PC-3 (cell line): Measurements from ENCODE around the gene PRRC2B. TPM values are rescaled to one million over a fixed set of nuclear protein-coding genes. Genes with fewer than 3 reads are reported as not detected.

ENCODE experiments used
- ATAC-seq: fragments of 200-7000 bp; cut with Tn5 transposase; 2 replicates; pipeline ENCODE4 v1.9.1; 2020; ENCODE audit warnings: mild to moderate bottlenecking, moderate library complexity
- BruUV-seq: library from RNA; stranded (reverse); fragments of 400-500 nt; replicated peaks from 2 replicates; lab custom pipeline; 2021; lab: Mats Ljungman, UMichigan
- CTCF ChIA-PET: fragments of 300-600 bp; sonication (Branson Sonifier 250); formaldehyde crosslinking; loops from one replicate; lab custom pipeline; 2022; ENCODE audit warnings: antibody characterized with exemption; lab: Charles Lee
- POLR2A ChIA-PET: fragments of 300-600 bp; sonication (Branson Sonifier 250); formaldehyde crosslinking; loops from one replicate; lab custom pipeline; 2022; ENCODE audit warnings: antibody characterized with exemption; ENCODE audit not compliant: unreplicated experiment; lab: Charles Lee
- DNase-seq: peaks from one replicate; pipeline ENCODE4 v3.0.0-alpha.2; 2015
- H2AFZ ChIP-seq: fragments of 300-600 bp; sonication (generic); 2 replicates; pipeline ENCODE4 v1.6.0; 2016; ENCODE audit warnings: antibody characterized with exemption, low read length
- H3F3A ChIP-seq: fragments of 300-600 bp; sonication (generic); one replicate; pipeline ENCODE4 v1.6.0; 2017; ENCODE audit warnings: antibody characterized with exemption, low read length, control low read depth, mild to moderate bottlenecking; ENCODE audit not compliant: unreplicated experiment
- H3K27ac ChIP-seq: fragments of 300-600 bp; sonication (generic); 2 replicates; pipeline ENCODE4 v1.5.1; 2016; ENCODE audit warnings: mild to moderate bottlenecking, low read length
- H3K27me3 ChIP-seq: fragments of 300-600 bp; sonication (generic); 2 replicates; pipeline ENCODE4 v1.6.1; 2016; ENCODE audit warnings: low read length, mixed read lengths
- H3K36me3 ChIP-seq: fragments of 300-600 bp; sonication (generic); 2 replicates; pipeline ENCODE4 v1.6.1; 2016; ENCODE audit warnings: low read depth, mixed run types, low read length, mixed read lengths
- H3K4me1 ChIP-seq: fragments of 300-600 bp; sonication (generic); 2 replicates; pipeline ENCODE4 v1.5.1; 2016; ENCODE audit warnings: low read length; ENCODE audit not compliant: insufficient read depth
- H3K4me2 ChIP-seq: fragments of 300-600 bp; sonication (generic); 2 replicates; pipeline ENCODE4 v1.6.0; 2016; ENCODE audit warnings: low read length
- H3K4me3 ChIP-seq: fragments of 300-600 bp; sonication (generic); 2 replicates; pipeline ENCODE4 v1.5.1; 2016; ENCODE audit warnings: mild to moderate bottlenecking, low read length, mixed read lengths
- H3K79me2 ChIP-seq: fragments of 300-600 bp; sonication (generic); 2 replicates; pipeline ENCODE4 v1.6.1; 2017; ENCODE audit warnings: low read length, mixed read lengths
- H3K9ac ChIP-seq: fragments of 300-600 bp; sonication (generic); 2 replicates; pipeline ENCODE4 v1.6.0; 2016; ENCODE audit warnings: mild to moderate bottlenecking, low read length
- H3K9me2 ChIP-seq: fragments of 300-600 bp; sonication (generic); replicated peaks from 2 replicates; pipeline ENCODE4 v1.6.1; 2016; ENCODE audit warnings: mixed run types, low read length, mixed read lengths
- H3K9me3 ChIP-seq: fragments of 300-600 bp; sonication (generic); 2 replicates; pipeline ENCODE4 v1.6.1; 2016; ENCODE audit warnings: low read length, mixed read lengths
- H4K20me1 ChIP-seq: fragments of 300-600 bp; sonication (generic); 2 replicates; pipeline ENCODE4 v1.6.1; 2016; ENCODE audit warnings: low read length, mixed read lengths
- CTCF ChIP-seq: fragments of 300-600 bp; sonication (generic); conservative IDR thresholded peaks from 2 replicates; pipeline ENCODE4 v1.5.1; 2017; ENCODE audit warnings: antibody characterized with exemption, low read depth, mild to moderate bottlenecking, low read length
- EZH2 ChIP-seq: fragments of 300-600 bp; sonication (generic); IDR thresholded peaks from one replicate; pipeline ENCODE4 v1.6.1; 2017; ENCODE audit warnings: antibody characterized with exemption, mild to moderate bottlenecking, low read length; ENCODE audit not compliant: unreplicated experiment
- EZH2phosphoT487 ChIP-seq: fragments of 300-600 bp; sonication (generic); IDR thresholded peaks from 2 replicates; pipeline ENCODE4 v1.6.1; 2018; ENCODE audit warnings: mild to moderate bottlenecking, antibody characterized with exemption, low read length, borderline replicate concordance
- intact Hi-C: fragments of 100-400 bp; cut with micrococcal nuclease; formaldehyde crosslinking; loops from 2 replicates; pipeline ENCODE4 v1.9.0; 2023
- total RNA-seq: library from RNA; depleted of rRNA; stranded (reverse); fragments of >200 nt; gene quantifications from 2 replicates; pipeline ENCODE4 v1.2.3, GENCODE V29; 2014

Gene PRRC2B
- total RNA-seq, 1 experiment from 2014 or later: 46.9 TPM

GRCh38 chr9:131525643-131526565 is 132.0 kb downstream of the PRRC2B start:
- H3K9me3 ChIP-seq: no peaks in the 10 kb centered on the region
- no peak for ATAC-seq
- ChIA-PET CTCF (no interaction called here), POLR2A (no interaction called here)
- H3K27me3 ChIP-seq: no peaks in the 10 kb centered on the region
- no peaks in the 10 kb centered on the region for H3K9me2 ChIP-seq
- H3K4me2 ChIP-seq: no peak overlapping the region
- peaks cover 7% of the 10 kb centered on the region; the same call in 1 of the 2 replicates for H3K4me1 ChIP-seq
- intact Hi-C loops: no loop called here
- no peaks in the 10 kb centered on the region for H3F3A ChIP-seq
- BruUV-seq: no TSS peak
- no peak overlapping the region for H3K9ac ChIP-seq
- H3K27ac ChIP-seq: no peak overlapping the region
- no peaks in the 10 kb centered on the region; the same call in 1 of the 2 replicates for H3K36me3 ChIP-seq
- TF ChIP-seq EZH2: no peak
- TF ChIP-seq CTCF: no peak
- no peak for TF ChIP-seq EZH2phosphoT487
- H3K4me3 ChIP-seq: no peak overlapping the region
- no peak for DNase-seq
- H2AFZ ChIP-seq: no peak overlapping the region
- no peaks in the 10 kb centered on the region for H4K20me1 ChIP-seq
- peaks cover 8% of the 10 kb centered on the region for H3K79me2 ChIP-seq

- ATAC-seq (no peak), DNase-seq (no peak)
- Histone ChIP-seq H3K27me3 (no peaks in the 10 kb centered on the region), H3K36me3 (no peaks in the 10 kb centered on the region; the same call in 1 of the 2 replicates), H3K27ac (no peak overlapping the region), H2AFZ (no peak overlapping the region), H3K4me2 (no peak overlapping the region), H3K9ac (no peak overlapping the region), H3K9me2 (no peaks in the 10 kb centered on the region), H3K9me3 (no peaks in the 10 kb centered on the region), H3K4me1 (peaks cover 7% of the 10 kb centered on the region; the same call in 1 of the 2 replicates), H3K4me3 (no peak overlapping the region), H3K79me2 (peaks cover 8% of the 10 kb centered on the region), H4K20me1 (no peaks in the 10 kb centered on the region), H3F3A (no peaks in the 10 kb centered on the region)
- no peak for TF ChIP-seq CTCF
- no peak for TF ChIP-seq EZH2
- no peak for TF ChIP-seq EZH2phosphoT487
- intact Hi-C loops: no loop called here
- ChIA-PET CTCF (no interaction called here), POLR2A (no interaction called here)
- no TSS peak for BruUV-seq
Measured at GRCh38 chr9:131528186-131528585, 134.3 kb downstream of the PRRC2B start.
